Erythroblast (primary cell): Measurements from ENCODE around the gene TFG.
A peak's percentile ranks its signal among the peaks of the same experiment; 100 is the strongest.

Experiments used
- DNase-seq, 2 experiments: peaks; one replicate each; lab custom pipeline; 2025; lab: John Stamatoyannopoulos, UW
- GATA1 ChIP-seq: IDR thresholded peaks from 2 replicates; pipeline ENCODE4 v1.6.1; 2011; ENCODE audit warnings: low read depth, mild to moderate bottlenecking, control low read depth, low read length, moderate library complexity
- POLR2A ChIP-seq: IDR thresholded peaks from 2 replicates; pipeline ENCODE4 v1.6.1; 2011; ENCODE audit warnings: mild to moderate bottlenecking, low read length

TFG gene

GRCh38 chr3:100717637-100718487, 8.6 kb downstream of the TFG start:
- TF ChIP-seq GATA1 = no peak
- no peak for TF ChIP-seq POLR2A
- no peak for DNase-seq

- DNase-seq = no peak
- TF ChIP-seq GATA1 (no peak), POLR2A (no peak)
Measured at GRCh38 chr3:100719136-100719535, 9.8 kb downstream of the TFG start.

DNA sequence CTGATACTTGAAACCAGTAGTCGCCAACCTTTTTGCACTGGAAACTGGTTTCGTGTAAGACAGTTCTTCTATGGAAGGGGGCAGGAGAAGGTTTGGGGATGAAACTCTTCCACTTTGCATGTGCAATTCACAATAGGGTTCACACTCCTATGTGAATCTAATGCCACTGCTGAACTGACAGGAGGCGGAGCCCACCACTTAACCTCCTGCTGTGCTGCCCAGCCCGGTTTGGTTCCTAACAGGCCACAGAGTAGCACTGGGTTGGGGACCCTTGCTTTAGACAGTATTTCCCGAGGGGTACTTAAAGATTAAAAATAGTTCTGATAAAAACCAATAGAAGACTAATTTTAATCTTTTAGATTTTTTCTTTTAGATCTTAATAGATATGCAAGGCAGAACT, 11.1 kb downstream of the TFG start:
- no peak for TF ChIP-seq POLR2A
- no peak for TF ChIP-seq GATA1
- DNase-seq = no peak

DNA sequence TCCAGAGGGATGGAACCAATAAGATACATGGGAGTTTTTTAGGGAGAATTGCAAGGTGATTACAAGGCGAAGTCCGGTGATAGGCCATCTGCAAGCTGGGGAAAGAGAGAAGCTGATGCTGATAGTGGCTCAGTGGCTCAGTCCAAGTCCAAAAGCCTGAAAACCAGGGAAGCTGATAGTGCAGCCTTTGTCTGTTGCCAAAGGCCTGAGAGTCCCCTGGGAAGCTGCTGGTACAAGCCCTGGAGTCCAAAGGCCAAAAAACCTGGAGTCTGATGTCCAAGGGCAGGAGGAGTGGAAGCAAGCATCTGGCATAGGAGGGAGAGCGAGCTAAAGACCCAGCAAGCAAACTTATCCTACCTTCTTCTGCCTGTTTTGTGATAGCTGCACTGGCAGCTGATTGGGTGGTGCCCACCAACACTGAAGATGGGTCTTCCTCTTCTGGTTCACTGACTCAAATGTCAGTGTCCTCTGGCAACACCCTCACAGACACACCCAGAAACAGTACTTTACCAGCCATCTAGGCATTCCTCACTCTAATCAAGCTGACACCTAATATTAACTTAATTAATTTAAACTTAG, 16.7 kb downstream of the TFG start:
- no peak for DNase-seq
- TF ChIP-seq POLR2A (no peak), GATA1 (no peak)

DNA sequence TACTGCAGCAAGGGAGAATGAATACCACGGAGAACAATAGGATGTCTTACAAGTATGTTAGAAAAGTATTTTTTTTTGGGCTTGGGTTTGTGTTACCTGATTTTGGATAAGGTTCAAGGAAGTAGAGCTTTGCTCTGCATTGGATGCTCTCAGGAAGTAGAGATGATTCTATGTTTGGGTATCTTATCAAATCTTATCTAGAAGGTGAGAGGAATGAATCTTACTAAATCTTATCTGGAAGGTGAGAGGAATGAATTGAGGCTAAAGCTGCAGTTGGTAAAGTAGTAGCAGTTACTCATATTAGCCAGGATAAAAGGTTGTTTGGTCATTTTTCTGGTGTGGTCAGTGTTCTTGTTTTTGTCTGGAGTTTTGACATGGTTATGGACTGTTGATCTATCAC, 17.4 kb downstream of the TFG start:
- no peak for DNase-seq
- TF ChIP-seq POLR2A = no peak
- TF ChIP-seq GATA1 = no peak

- no peak for DNase-seq
- TF ChIP-seq POLR2A (no peak), GATA1 (no peak)
Measured at GRCh38 chr3:100730524-100730923, 21.2 kb downstream of the TFG start.

DNA sequence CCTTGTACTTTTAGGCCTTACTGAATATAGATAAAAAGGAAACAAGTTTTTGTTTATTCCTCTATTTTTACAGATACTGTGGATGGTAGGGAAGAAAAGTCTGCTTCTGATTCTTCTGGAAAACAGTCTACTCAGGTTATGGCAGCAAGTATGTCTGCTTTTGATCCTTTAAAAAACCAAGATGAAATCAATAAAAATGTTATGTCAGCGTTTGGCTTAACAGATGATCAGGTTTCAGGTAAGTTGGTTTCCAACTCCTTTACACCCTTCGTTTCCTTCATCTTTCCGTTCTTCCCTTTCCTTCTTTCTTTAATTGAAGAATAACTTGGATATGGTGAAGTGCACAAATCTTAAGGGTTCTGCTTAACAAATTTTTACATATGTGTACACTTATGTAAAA, 23.1 kb downstream of the TFG start:
- TF ChIP-seq GATA1 (no peak), POLR2A (no peak)
- DNase-seq = no peak

DNA sequence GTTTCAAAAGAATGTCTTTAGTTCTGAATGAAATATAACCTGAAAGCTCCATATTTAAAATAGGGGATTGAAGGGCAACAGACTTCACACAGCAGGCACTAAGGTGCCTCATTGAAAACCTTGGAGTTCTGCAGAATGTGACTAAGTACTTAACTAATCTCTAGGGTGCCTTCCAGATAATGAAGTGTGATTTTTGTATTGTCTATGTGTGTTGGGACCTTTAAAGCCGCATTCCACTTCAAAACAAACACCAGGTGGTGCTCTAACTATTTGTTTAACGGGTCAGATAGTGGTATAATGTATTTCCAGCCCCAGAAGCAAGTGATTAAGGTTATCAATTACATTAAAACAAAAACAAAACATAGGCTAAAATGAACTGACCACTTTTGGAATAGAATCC, 28.0 kb downstream of the TFG start:
- peak; percentile 20 to 34 for DNase-seq
- TF ChIP-seq GATA1 = no peak
- no peak for TF ChIP-seq POLR2A

DNA sequence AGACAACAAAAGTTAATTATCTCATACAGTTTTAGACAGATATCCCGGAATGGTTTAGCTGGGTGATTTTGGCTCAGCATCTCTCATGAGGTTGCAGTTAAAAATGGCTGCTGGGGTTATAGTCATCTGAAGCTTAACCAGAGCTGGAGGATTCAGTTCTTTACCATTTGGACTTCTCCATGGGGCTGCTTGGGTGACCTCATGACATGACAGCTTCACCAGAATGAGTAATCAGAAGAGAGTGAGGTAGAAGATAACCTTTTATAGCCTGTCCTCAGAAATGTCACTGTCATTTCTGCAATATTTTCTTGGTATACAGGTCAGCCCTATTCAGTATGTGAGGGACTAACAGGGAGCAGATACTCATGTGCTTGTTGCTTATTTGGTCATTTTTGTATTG, 30.9 kb downstream of the TFG start:
- DNase-seq = peak; percentile 18 to 68
- TF ChIP-seq POLR2A (no peak), GATA1 (no peak)

- TF ChIP-seq POLR2A (no peak), GATA1 (no peak)
- DNase-seq = no peak
Measured at GRCh38 chr3:100743535-100743934, 34.2 kb downstream of the TFG start.

DNA sequence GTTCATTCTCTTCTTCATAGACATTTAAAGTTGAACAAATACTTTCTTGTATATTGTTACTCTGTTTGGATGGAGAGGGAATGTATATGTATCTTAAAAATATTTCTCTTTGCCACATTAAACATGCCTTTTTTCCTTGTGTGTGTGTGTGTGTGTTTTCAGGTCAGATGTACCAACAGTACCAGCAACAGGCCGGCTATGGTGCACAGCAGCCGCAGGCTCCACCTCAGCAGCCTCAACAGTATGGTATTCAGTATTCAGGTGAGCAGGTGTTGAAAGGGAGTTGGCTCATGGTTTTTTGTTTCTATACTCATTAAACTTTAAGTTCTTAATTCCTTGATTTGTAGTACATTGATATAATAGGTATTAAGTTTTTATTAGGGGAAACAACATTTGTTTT, 35.4 kb downstream of the TFG start:
- DNase-seq = no peak
- no peak for TF ChIP-seq GATA1
- TF ChIP-seq POLR2A = no peak

DNA sequence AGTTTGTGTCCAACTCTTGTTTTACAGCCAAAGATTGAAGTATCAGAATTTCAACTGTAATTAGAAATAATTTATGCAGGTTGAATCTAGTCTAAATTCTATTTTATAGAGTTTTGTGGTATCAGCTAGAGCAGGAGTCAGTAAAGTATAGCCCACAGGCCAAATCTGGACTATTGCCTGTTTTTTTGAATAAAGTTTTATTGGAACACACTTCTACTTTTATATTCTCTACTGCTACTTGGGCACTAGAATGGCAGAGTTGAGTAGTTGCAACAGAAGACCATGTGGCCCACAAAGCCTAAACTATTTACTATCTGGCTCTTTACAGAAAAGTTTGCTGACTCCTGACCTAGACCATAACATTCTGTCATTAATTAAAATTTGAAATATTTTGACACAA, 36.3 kb downstream of the TFG start:
- no peak for DNase-seq
- TF ChIP-seq GATA1 (no peak), POLR2A (no peak)

DNA sequence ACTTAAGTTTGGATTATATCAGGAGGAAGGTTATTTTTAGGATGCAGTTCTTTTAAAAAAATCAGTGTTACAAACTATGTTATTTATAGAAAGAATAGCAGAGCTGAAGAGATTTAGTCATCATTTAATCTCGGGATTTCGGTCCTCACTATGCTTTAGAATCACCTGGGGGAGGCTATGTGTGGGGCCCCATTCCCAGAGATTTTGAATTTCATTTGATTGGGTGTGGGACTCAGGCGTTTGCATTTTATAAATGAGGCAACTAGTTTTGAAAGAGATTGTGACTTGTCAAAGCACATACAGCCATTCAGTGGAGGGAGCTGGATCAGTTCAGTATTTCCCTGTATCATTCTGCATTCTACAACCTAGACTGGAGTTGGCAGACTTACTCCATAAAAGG, 36.8 kb downstream of the TFG start:
- DNase-seq = no peak
- TF ChIP-seq POLR2A (no peak), GATA1 (no peak)

DNA sequence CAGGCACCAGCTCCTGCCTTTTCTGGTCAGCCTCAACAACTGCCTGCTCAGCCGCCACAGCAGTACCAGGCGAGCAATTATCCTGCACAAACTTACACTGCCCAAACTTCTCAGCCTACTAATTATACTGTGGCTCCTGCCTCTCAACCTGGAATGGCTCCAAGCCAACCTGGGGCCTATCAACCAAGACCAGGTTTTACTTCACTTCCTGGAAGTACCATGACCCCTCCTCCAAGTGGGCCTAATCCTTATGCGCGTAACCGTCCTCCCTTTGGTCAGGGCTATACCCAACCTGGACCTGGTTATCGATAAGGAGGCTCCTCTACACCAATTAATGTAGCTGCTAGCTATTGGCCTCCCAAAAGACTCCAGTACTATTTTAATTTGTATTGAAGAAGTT, 38.9 kb downstream of the TFG start:
- TF ChIP-seq GATA1 = no peak
- TF ChIP-seq POLR2A = no peak
- DNase-seq = peak; percentile 2 to 10
